Stomach (tissue), 4 donors: Measurements from ENCODE around the gene RWDD4.

Experiments
- CTCF ChIP-seq, 7 experiments: fragments of 450-650 bp in 4 of 7; fragments of 200-600 bp in 3 of 7; sonication (generic) in 3 of 7; IDR thresholded peaks; one replicate each; pipeline ENCODE4 v1.5.1; 2016 to 2019; ENCODE audit warnings: antibody characterized with exemption in 7 of 7, control low read depth in 2 of 7, mild to moderate bottlenecking in 1 of 7
- POLR2A ChIP-seq, 4 donors: fragments of 450-650 bp; IDR thresholded peaks; one replicate each; pipeline ENCODE4 v1.6.1; 2016; ENCODE audit warnings: antibody characterized with exemption in 4 of 4, control low read depth in 2 of 4, mild to moderate bottlenecking in 1 of 4, moderate library complexity in 1 of 4

GRCh38 chr4:183659872-183660242, 872 bp upstream of the RWDD4 start:
- no peak for TF ChIP-seq CTCF (IDR thresholded peaks at IDR 0.05)
- TF ChIP-seq POLR2A (IDR thresholded peaks at IDR 0.05): no peak
